GM12878 (cell line): Measurements from ENCODE around the gene TNFRSF1B. TPM values are rescaled to one million over a fixed set of nuclear protein-coding genes. Genes with fewer than 3 reads are reported as not detected.

Experiments used
- CREB1 ChIP-seq: IDR thresholded peaks from 2 replicates; pipeline ENCODE4 v1.6.1; 2012; ENCODE audit warnings: low read depth, mild to moderate bottlenecking, inconsistent platforms
- EED ChIP-seq: sonication (generic); IDR thresholded peaks from 2 replicates; pipeline ENCODE4 v1.6.1; 2016; ENCODE audit warnings: antibody characterized with exemption, low read depth
- GATAD2B ChIP-seq: fragments of 450-650 bp; conservative IDR thresholded peaks from 2 replicates; pipeline ENCODE4 v1.6.1; 2017; ENCODE audit warnings: low read depth, mild to moderate bottlenecking, moderate library complexity
- HCFC1 ChIP-seq: fragments of 150-350 bp; IDR thresholded peaks from 2 replicates; pipeline ENCODE4 v1.6.1; 2014; ENCODE audit warnings: low read length
- JUNB ChIP-seq: IDR thresholded peaks from 2 replicates; pipeline ENCODE4 v1.6.1; 2016; ENCODE audit warnings: antibody characterized with exemption, mild to moderate bottlenecking
- MEF2B ChIP-seq: fragments of 450-650 bp; IDR thresholded peaks from 2 replicates; pipeline ENCODE4 v1.6.1; 2018; ENCODE audit warnings: mild to moderate bottlenecking, moderate library complexity; ENCODE audit not compliant: partially characterized antibody, poor library complexity, severe bottlenecking
- MYB ChIP-seq: fragments of 150-350 bp; IDR thresholded peaks from 2 replicates; pipeline ENCODE4 v1.6.1; 2014; ENCODE audit warnings: mild to moderate bottlenecking, low read depth, low read length, borderline replicate concordance
- NBN ChIP-seq: fragments of 450-650 bp; IDR thresholded peaks from 2 replicates; pipeline ENCODE4 v1.6.1; 2016
- NFYA ChIP-seq: IDR thresholded peaks from 2 replicates; pipeline ENCODE4 v1.6.1; 2011; ENCODE audit warnings: low read depth, mild to moderate bottlenecking, low read length, improper control_type of control experiment, borderline replicate concordance
- NR2C1 ChIP-seq: fragments of 450-650 bp; IDR thresholded peaks from 2 replicates; pipeline ENCODE4 v1.6.1; 2017; ENCODE audit warnings: antibody characterized with exemption, mild to moderate bottlenecking, moderate library complexity
- NR2F1 ChIP-seq: fragments of 450-650 bp; conservative IDR thresholded peaks from 2 replicates; pipeline ENCODE4 v1.6.1; 2017; ENCODE audit warnings: mild to moderate bottlenecking
- NRF1 ChIP-seq: conservative IDR thresholded peaks from 2 replicates; pipeline ENCODE4 v1.6.1; 2011; ENCODE audit warnings: mild to moderate bottlenecking, low read depth, low read length, improper control_type of control experiment
- PML ChIP-seq: IDR thresholded peaks from 2 replicates; pipeline ENCODE4 v1.6.1; 2012; ENCODE audit warnings: low read length, inconsistent platforms
- POLR2AphosphoS2 ChIP-seq: IDR thresholded peaks from 2 replicates; pipeline ENCODE4 v1.6.1; 2011; ENCODE audit warnings: low read depth, mild to moderate bottlenecking, low read length, improper control_type of control experiment, moderate library complexity
- SMAD1 ChIP-seq: fragments of 450-650 bp; IDR thresholded peaks from 2 replicates; pipeline ENCODE4 v1.6.1; 2018; ENCODE audit warnings: mild to moderate bottlenecking, low read depth; ENCODE audit not compliant: partially characterized antibody
- SUPT20H ChIP-seq: IDR thresholded peaks from 2 replicates; pipeline ENCODE4 v1.6.1; 2011; ENCODE audit warnings: low read depth, mild to moderate bottlenecking, low read length, moderate library complexity, borderline replicate concordance; ENCODE audit not compliant: control insufficient read depth
- TARDBP ChIP-seq: IDR thresholded peaks from 2 replicates; pipeline ENCODE4 v1.6.1; 2016; ENCODE audit warnings: borderline replicate concordance
- TCF12 ChIP-seq: IDR thresholded peaks from 2 replicates; pipeline ENCODE4 v1.6.1; 2011; ENCODE audit warnings: low read depth, mild to moderate bottlenecking, low read length
- TCF7 ChIP-seq: IDR thresholded peaks from 2 replicates; pipeline ENCODE4 v1.6.1; 2014; ENCODE audit warnings: antibody characterized with exemption, borderline replicate concordance
- YY1 ChIP-seq: IDR thresholded peaks from 2 replicates; pipeline ENCODE4 v1.6.1; 2011; ENCODE audit warnings: low read depth, mild to moderate bottlenecking, low read length
- ZBED1 ChIP-seq: IDR thresholded peaks from 2 replicates; pipeline ENCODE4 v1.6.1; 2016; ENCODE audit warnings: borderline replicate concordance
- ZNF217 ChIP-seq: fragments of 450-650 bp; IDR thresholded peaks from 2 replicates; pipeline ENCODE4 v1.6.1; 2017; ENCODE audit warnings: antibody characterized with exemption, mild to moderate bottlenecking
- polyA plus RNA-seq, 11 experiments: library from polyadenylated mRNA; depleted of rRNA in 4 of 11; unstranded in 6 of 11; stranded (reverse) in 5 of 11; fragments of >200 nt; fragmentation: Nextera tagmentation in 4 of 11; fragmentation: Illumina TruSeq in 1 of 11; extraction: Ambion mirVana in 4 of 11; extraction: Trizol in 1 of 11; gene quantifications; 1 replicate in 1 of 11; 2 replicates in 10 of 11; pipeline versions ENCODE4 v1.2.1 to v1.2.3, GENCODE V29; 2011 to 2016; ENCODE audit warnings: inconsistent platforms in 2 of 11, missing spikeins in 2 of 11, low read depth in 1 of 11
- total RNA-seq, 4 experiments: library from RNA; depleted of rRNA in 3 of 4; stranded (reverse); fragments of >200 nt in 3 of 4; fragmentation: Illumina TruSeq in 1 of 4; extraction: Trizol in 1 of 4; gene quantifications; 2 replicates each; pipeline versions ENCODE4 v1.2.1 to v1.2.3, GENCODE V29; 2013 to 2021
- TF ChIP-seq, protein P1 (sequence below): IDR thresholded peaks from 2 replicates; pipeline ENCODE4 v1.6.1; 2012; ENCODE audit warnings: mild to moderate bottlenecking, low read depth, low read length
- TF ChIP-seq, protein P2 (sequence below): fragments of 450-650 bp; IDR thresholded peaks from 2 replicates; pipeline ENCODE4 v1.6.1; 2017; ENCODE audit warnings: antibody characterized with exemption, mild to moderate bottlenecking, moderate library complexity
- TF ChIP-seq, protein P3 (sequence below): fragments of 450-650 bp; IDR thresholded peaks from 2 replicates; pipeline ENCODE4 v1.6.1; 2016; ENCODE audit warnings: mild to moderate bottlenecking

TNFRSF1B gene
- total and polyA plus RNA-seq, 10 of the 15 experiments (the other 5 are each of a cell fraction or from before 2014, with no cell fraction given) = 10.1 to 87.2 (median 37.3) TPM

DNA sequence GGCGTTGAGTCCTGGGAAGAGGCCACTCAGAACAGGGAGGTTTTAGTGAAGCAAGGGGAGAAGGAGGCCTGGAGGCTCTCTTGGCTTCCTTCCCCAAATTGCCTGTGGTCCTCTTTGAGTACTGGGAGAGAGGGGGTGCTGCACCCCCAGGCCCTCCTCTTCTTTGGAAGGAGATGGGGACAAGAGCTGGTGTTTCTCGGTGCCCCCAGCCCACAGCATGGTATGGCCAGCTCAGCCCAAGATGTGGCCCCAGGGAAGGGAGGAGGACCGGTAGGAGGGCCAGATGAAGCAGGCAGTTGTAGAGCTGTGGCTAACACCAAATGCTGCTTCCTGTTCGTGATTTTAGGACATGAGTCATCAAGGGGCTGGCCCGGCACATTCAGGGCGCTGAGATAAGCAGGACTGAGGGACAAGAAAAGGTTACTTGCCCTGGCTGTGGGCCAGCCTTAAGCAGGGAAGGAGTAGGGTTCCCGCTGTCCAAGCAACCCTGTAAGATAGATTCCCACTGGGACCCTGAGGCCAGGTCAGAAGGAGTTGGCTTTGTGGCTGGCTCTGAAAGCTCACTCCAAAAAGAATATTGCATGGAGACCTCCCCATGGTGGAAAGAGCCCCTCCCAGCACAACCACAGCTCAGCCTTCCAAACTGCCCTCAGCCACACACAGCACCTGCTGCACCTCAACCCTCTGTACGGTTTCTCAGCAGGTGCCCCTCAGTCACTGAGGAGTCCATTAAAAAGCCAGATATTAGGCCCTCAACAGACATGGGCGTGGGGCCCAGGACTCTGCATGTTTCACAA lies 4.9 kb upstream of the TNFRSF1B start (continued):
- peak; percentile 79; the same call in 1 of the 2 replicates for TF ChIP-seq TCF12
- peak; percentile 81 for TF ChIP-seq EED
- no peak for TF ChIP-seq TCF7
- peak; percentile 91; the same call in 1 of the 2 replicates for TF ChIP-seq NBN
- TF ChIP-seq PML = no peak
- no peak; the same call in 1 of the 2 replicates for TF ChIP-seq ZBED1
- TF ChIP-seq, protein P1, sequence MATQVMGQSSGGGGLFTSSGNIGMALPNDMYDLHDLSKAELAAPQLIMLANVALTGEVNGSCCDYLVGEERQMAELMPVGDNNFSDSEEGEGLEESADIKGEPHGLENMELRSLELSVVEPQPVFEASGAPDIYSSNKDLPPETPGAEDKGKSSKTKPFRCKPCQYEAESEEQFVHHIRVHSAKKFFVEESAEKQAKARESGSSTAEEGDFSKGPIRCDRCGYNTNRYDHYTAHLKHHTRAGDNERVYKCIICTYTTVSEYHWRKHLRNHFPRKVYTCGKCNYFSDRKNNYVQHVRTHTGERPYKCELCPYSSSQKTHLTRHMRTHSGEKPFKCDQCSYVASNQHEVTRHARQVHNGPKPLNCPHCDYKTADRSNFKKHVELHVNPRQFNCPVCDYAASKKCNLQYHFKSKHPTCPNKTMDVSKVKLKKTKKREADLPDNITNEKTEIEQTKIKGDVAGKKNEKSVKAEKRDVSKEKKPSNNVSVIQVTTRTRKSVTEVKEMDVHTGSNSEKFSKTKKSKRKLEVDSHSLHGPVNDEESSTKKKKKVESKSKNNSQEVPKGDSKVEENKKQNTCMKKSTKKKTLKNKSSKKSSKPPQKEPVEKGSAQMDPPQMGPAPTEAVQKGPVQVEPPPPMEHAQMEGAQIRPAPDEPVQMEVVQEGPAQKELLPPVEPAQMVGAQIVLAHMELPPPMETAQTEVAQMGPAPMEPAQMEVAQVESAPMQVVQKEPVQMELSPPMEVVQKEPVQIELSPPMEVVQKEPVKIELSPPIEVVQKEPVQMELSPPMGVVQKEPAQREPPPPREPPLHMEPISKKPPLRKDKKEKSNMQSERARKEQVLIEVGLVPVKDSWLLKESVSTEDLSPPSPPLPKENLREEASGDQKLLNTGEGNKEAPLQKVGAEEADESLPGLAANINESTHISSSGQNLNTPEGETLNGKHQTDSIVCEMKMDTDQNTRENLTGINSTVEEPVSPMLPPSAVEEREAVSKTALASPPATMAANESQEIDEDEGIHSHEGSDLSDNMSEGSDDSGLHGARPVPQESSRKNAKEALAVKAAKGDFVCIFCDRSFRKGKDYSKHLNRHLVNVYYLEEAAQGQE = no peak
- TF ChIP-seq NRF1 = no peak
- 0 out of 2 replicates have a peak, but pooled peaks have one; percentile 34 for TF ChIP-seq CREB1
- TF ChIP-seq MEF2B = peak; percentile 49
- TF ChIP-seq SMAD1 = peak; percentile 75
- TF ChIP-seq NFYA = no peak
- TF ChIP-seq NR2C1 = no peak
- TF ChIP-seq, protein P2, sequence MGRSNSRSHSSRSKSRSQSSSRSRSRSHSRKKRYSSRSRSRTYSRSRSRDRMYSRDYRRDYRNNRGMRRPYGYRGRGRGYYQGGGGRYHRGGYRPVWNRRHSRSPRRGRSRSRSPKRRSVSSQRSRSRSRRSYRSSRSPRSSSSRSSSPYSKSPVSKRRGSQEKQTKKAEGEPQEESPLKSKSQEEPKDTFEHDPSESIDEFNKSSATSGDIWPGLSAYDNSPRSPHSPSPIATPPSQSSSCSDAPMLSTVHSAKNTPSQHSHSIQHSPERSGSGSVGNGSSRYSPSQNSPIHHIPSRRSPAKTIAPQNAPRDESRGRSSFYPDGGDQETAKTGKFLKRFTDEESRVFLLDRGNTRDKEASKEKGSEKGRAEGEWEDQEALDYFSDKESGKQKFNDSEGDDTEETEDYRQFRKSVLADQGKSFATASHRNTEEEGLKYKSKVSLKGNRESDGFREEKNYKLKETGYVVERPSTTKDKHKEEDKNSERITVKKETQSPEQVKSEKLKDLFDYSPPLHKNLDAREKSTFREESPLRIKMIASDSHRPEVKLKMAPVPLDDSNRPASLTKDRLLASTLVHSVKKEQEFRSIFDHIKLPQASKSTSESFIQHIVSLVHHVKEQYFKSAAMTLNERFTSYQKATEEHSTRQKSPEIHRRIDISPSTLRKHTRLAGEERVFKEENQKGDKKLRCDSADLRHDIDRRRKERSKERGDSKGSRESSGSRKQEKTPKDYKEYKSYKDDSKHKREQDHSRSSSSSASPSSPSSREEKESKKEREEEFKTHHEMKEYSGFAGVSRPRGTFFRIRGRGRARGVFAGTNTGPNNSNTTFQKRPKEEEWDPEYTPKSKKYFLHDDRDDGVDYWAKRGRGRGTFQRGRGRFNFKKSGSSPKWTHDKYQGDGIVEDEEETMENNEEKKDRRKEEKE = peak; percentile 76
- no peak for TF ChIP-seq POLR2AphosphoS2
- peak; percentile 79; the same call in 1 of the 2 replicates for TF ChIP-seq MYB
- no peak for TF ChIP-seq TARDBP
- no peak for TF ChIP-seq HCFC1
- TF ChIP-seq, protein P3, sequence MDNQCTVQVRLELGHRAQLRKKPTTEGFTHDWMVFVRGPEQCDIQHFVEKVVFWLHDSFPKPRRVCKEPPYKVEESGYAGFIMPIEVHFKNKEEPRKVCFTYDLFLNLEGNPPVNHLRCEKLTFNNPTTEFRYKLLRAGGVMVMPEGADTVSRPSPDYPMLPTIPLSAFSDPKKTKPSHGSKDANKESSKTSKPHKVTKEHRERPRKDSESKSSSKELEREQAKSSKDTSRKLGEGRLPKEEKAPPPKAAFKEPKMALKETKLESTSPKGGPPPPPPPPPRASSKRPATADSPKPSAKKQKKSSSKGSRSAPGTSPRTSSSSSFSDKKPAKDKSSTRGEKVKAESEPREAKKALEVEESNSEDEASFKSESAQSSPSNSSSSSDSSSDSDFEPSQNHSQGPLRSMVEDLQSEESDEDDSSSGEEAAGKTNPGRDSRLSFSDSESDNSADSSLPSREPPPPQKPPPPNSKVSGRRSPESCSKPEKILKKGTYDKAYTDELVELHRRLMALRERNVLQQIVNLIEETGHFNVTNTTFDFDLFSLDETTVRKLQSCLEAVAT = peak; percentile 61; the same call in 1 of the 2 replicates
- no peak; the same call in 1 of the 2 replicates for TF ChIP-seq YY1
- TF ChIP-seq NR2F1 = peak; percentile 79
- TF ChIP-seq SUPT20H = no peak
- TF ChIP-seq JUNB = peak; percentile 81
- peak; percentile 61 for TF ChIP-seq ZNF217
- peak; percentile 77; the same call in 1 of the 2 replicates for TF ChIP-seq GATAD2B
